Measurements from ENCODE around the gene MRPL2. TPM values are rescaled to one million over a fixed set of nuclear protein-coding genes. Genes with fewer than 3 reads are reported as not detected.

MRPL2 gene
- total RNA-seq, 4 donors from 2014 or later = 25.2 to 43.6 (median 28.1) TPM

DNA sequence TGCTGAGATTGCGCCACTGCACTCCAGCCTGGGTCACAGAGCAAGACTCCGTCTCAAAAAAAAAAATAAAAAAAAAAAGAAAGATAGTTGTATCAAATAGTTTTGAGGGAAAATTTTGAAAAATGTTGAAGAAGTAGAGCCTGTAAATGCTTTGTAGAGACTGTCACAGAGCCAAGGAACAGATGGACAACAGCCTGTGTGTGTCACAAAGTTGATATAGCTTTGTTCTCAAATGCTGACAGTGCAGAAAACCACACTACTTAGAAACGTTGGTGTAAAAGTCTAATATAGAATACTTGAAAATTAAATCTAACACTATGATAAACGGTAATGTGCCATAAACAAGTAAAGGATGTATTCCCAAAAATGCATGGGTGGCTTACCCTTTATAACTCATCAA lies 42.3 kb upstream of the MRPL2 start:
- H3K9me3 ChIP-seq = no peaks in the 10 kb centered on the region
- TF ChIP-seq EP300 (IDR thresholded peaks at IDR 0.05) = no peak
- no peak for TF ChIP-seq POLR2A (IDR thresholded peaks at IDR 0.05; ENCODE audit: low read depth)
- TF ChIP-seq, protein P1, sequence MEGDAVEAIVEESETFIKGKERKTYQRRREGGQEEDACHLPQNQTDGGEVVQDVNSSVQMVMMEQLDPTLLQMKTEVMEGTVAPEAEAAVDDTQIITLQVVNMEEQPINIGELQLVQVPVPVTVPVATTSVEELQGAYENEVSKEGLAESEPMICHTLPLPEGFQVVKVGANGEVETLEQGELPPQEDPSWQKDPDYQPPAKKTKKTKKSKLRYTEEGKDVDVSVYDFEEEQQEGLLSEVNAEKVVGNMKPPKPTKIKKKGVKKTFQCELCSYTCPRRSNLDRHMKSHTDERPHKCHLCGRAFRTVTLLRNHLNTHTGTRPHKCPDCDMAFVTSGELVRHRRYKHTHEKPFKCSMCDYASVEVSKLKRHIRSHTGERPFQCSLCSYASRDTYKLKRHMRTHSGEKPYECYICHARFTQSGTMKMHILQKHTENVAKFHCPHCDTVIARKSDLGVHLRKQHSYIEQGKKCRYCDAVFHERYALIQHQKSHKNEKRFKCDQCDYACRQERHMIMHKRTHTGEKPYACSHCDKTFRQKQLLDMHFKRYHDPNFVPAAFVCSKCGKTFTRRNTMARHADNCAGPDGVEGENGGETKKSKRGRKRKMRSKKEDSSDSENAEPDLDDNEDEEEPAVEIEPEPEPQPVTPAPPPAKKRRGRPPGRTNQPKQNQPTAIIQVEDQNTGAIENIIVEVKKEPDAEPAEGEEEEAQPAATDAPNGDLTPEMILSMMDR (IDR thresholded peaks at IDR 0.05) = no peak
- TF ChIP-seq POLR2AphosphoS5 (IDR thresholded peaks at IDR 0.05) = no peak
- no peak for DNase-seq (ENCODE audit: extremely low spot score)
- no peaks in the 10 kb centered on the region for H3K36me3 ChIP-seq
- intact Hi-C loops (cut with DNase I) = no loop called here
- peaks cover 0 to 8% (median 6%) of the 10 kb centered on the region in 4 donors for H3K4me1 ChIP-seq
- H3K27ac ChIP-seq (replicated peaks in 1 of 4) = no peak overlapping the region
- no peak overlapping the region for H3K4me3 ChIP-seq
- WGBS = 69% methylated on average over 4 of the region's 4 CpGs
- H3K27me3 ChIP-seq = no peaks in the 10 kb centered on the region

DNA sequence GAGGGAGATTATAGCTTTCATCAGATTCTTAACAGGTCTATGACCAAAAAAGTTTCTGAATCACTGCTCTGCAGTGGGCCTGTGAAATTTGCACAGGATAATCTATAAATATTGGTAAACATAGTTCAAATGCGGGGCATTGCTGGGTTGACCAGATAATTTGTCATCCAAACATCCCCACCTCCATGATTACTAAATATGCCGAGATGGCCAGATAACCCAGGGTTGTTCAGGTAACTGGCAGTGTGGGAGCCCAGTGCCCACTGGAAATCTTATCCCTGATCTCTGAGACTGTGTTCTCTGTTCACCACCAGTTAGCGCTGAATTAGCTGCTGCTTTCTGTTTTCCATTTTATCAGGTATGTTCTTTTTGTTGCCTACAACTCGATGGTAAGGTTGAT lies 38.3 kb upstream of the MRPL2 start:
- no peaks in the 10 kb centered on the region for H3K9me3 ChIP-seq
- no peaks in the 10 kb centered on the region for H3K27me3 ChIP-seq
- 80% methylated on average over 4 of the region's 4 CpGs for WGBS
- intact Hi-C loops (cut with DNase I) = no loop called here
- no peaks in the 10 kb centered on the region for H3K36me3 ChIP-seq
- no peak overlapping the region for H3K27ac ChIP-seq (replicated peaks in 1 of 4)
- peaks cover 8 to 25% (median 16%) of the 10 kb centered on the region in 4 donors for H3K4me1 ChIP-seq
- DNase-seq (ENCODE audit: extremely low spot score) = no peak
- TF ChIP-seq EP300 (IDR thresholded peaks at IDR 0.05) = no peak
- no peak for TF ChIP-seq POLR2A (IDR thresholded peaks at IDR 0.05; ENCODE audit: low read depth)
- TF ChIP-seq, protein P1 (IDR thresholded peaks at IDR 0.05) = no peak
- TF ChIP-seq POLR2AphosphoS5 (IDR thresholded peaks at IDR 0.05) = no peak
- H3K4me3 ChIP-seq = no peak overlapping the region

DNA sequence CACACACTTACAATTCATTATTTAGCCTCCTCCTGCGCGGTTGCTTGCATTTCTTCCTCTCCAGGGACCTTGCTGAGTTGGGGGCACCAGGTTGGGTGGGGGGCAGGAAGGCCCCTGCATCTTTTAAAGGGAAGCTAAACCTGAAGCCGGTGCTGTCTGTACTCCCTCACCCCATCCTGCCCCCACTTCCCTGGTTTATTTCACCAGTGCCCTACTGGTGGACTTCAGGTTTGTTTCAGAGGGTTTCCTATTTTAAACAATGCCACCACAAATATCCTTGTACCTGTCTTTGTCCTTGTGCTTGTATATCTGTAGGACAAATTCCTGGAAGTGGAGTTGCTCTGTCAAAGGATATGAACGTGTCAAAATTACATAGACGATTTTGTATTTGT lies 37.9 kb upstream of the MRPL2 start:
- WGBS = 32% methylated on average over 5 of the region's 5 CpGs
- Histone ChIP-seq H3K27ac (replicated peaks in 1 of 4) (peak overlapping the region in 1 of 4 donors; percentile 55), H3K36me3 (no peaks in the 10 kb centered on the region), H3K4me1 (peaks cover 8 to 25% (median 16%) of the 10 kb centered on the region in 4 donors), H3K27me3 (no peaks in the 10 kb centered on the region), H3K9me3 (no peaks in the 10 kb centered on the region), H3K4me3 (no peak overlapping the region)
- intact Hi-C loops (cut with DNase I) = no loop called here
- TF ChIP-seq EP300 (IDR thresholded peaks at IDR 0.05) (no peak), POLR2AphosphoS5 (IDR thresholded peaks at IDR 0.05) (no peak), POLR2A (IDR thresholded peaks at IDR 0.05; ENCODE audit: low read depth) (no peak)
- TF ChIP-seq, protein P1 (IDR thresholded peaks at IDR 0.05) = no peak
- DNase-seq (ENCODE audit: extremely low spot score) = no peak

DNA sequence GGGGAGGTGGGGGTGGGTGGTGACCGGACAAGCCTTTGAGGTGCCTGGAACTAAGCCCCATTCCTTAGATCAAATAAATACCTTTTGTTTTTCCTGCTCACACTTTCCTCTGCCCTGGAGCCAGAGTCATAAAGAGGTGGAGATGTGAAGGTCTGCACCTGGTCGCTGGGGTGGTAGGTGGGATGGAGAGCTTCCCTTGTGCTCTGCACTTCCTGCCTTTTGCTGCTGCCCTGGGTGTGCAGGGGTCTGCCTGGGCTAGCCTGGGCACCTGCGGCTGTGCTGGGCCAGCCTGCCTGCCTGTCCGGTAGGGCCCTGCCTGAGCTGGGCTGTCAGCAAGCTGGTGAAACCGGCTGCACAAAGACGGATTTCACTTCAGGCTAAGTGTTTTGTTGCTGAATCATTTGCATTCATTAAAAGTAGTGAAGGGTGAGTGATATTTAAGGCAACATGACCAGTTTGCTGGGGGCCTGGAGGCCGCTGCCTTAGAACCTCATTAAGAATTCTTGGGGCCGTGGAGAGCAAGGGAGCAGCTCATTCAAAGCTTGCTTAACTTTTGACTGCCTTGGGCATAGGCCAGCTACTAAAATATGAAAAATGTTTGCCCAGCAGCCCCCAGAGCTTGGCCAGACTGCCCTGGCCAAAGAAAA lies 37.3 kb upstream of the MRPL2 start:
- Histone ChIP-seq H3K4me3 (no peak overlapping the region), H3K27me3 (no peaks in the 10 kb centered on the region), H3K36me3 (no peaks in the 10 kb centered on the region), H3K4me1 (peaks cover 8 to 25% (median 16%) of the 10 kb centered on the region in 4 donors), H3K9me3 (no peaks in the 10 kb centered on the region), H3K27ac (replicated peaks in 1 of 4) (peak overlapping the region in 1 of 4 donors; percentile 55)
- DNase-seq (ENCODE audit: extremely low spot score) = no peak
- intact Hi-C loops (cut with DNase I) = no loop called here
- no peak for TF ChIP-seq POLR2A (IDR thresholded peaks at IDR 0.05; ENCODE audit: low read depth)
- TF ChIP-seq POLR2AphosphoS5 (IDR thresholded peaks at IDR 0.05) = no peak
- TF ChIP-seq EP300 (IDR thresholded peaks at IDR 0.05) = no peak
- TF ChIP-seq, protein P1 (IDR thresholded peaks at IDR 0.05) = no peak
- WGBS = 34% methylated on average over 8 of the region's 8 CpGs

DNA sequence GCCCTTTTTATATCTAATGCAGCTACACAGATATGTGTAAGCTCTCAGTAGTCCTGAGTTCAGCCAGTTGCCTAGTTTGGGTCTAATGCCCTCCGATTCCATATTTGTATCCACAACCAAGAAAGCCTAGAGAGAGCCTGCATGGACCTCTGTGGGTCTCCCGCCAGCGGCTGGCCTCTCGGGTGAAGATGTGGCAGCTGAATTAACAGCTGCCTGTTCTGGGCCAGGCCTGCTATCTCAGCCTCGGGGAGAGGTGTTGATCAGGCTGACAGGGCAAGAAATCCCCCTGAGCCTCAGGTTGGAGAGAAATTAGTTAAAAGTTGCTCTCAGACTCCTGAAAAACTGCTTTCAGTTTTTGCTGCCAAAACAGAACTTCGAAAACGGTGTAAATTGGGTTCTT lies 36.7 kb upstream of the MRPL2 start:
- H3K4me1 ChIP-seq = peaks cover 8 to 25% (median 16%) of the 10 kb centered on the region in 4 donors
- 72% methylated on average over 7 of the region's 7 CpGs for WGBS
- H3K27ac ChIP-seq (replicated peaks in 1 of 4) = peak overlapping the region in 1 of 4 donors; percentile 55
- no peak for DNase-seq (ENCODE audit: extremely low spot score)
- intact Hi-C loops (cut with DNase I) = no loop called here
- no peaks in the 10 kb centered on the region for H3K36me3 ChIP-seq
- no peak overlapping the region for H3K4me3 ChIP-seq
- no peaks in the 10 kb centered on the region for H3K9me3 ChIP-seq
- no peaks in the 10 kb centered on the region for H3K27me3 ChIP-seq
- TF ChIP-seq, protein P1 (IDR thresholded peaks at IDR 0.05) = no peak
- TF ChIP-seq EP300 (IDR thresholded peaks at IDR 0.05) (no peak), POLR2A (IDR thresholded peaks at IDR 0.05; ENCODE audit: low read depth) (no peak), POLR2AphosphoS5 (IDR thresholded peaks at IDR 0.05) (no peak)

Measured in esophagus muscularis mucosa (tissue), 4 donors.